Stimulated activated CD8-positive, alpha-beta memory T cell treated with anti-CD3 and anti-CD28 coated beads, Interleukin-2, amount 100 ng/mL, for 1 hour (primary cell): ENCODE data around the gene SPEF1.

ENCODE experiments used
- DNase-seq, 2 donors: peaks; one replicate each; pipeline ENCODE4 v3.0.0-alpha.2; 2020; ENCODE audit warnings: low read depth in 2 of 2

SPEF1 gene

DNA sequence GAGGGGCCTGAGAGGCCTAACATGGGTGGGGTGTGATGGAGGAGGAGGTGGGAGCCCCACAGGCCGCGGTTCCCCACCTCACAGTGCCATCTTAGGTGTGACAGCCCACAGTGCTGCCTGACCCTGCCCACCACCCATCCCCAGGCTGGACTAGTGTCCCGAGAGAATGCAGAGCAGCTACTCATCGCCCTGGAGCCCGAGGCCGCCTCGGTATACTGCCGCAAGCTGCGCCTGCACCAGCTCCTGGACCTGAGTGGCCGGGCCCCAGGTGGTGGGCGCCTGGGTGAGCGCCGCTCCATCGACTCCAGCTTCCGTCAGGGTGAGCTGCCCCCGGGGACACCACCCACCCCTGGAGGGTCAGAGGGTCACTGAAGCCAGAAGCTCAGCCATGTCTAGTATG, 33.2 kb downstream of the SPEF1 start:
- DNase-seq = no peak

DNA sequence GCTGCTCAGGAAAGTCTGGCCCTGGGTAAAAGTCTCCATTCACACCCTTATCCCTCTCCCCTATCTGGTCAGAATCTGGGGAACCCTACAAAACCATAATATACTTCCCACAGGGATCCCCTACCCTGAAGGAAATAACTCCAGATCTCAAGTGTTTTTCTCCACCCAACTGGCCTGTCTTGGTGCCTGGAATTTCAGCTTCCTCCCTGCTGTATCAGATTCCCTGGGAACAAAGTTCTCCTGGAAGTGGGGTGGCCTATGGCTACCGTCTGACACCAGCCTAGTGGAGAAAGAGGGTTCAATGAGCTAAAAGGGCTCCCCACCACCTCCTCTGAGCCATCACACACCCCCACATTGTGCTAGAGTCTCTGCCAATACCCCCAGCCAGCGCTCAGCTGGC, 33.8 kb downstream of the SPEF1 start:
- DNase-seq = no peak

DNA sequence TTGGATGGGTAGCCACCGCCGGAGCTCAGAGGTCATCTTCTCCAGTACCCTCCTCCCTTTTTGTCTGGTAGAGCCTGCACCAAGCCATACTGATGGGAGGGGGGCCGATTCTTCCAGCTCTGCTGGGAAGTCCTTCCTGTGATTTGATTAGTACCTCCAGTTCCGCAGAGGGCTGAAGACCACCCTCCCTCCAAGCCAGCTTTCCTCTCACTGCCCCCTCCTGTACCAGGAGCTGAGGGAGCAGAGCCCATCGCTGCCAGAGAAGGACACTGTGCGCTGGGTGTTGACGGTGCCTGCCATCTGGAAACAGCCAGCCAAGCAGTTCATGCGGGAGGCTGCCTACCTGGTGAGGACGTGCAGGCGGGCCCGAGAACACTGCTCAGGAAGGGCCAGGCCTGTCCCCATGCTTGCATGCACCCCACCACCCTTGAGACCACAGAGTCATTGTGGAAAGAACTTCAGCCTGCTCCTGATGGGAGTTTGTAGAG, 35.5 kb downstream of the SPEF1 start:
- no peak for DNase-seq

DNA sequence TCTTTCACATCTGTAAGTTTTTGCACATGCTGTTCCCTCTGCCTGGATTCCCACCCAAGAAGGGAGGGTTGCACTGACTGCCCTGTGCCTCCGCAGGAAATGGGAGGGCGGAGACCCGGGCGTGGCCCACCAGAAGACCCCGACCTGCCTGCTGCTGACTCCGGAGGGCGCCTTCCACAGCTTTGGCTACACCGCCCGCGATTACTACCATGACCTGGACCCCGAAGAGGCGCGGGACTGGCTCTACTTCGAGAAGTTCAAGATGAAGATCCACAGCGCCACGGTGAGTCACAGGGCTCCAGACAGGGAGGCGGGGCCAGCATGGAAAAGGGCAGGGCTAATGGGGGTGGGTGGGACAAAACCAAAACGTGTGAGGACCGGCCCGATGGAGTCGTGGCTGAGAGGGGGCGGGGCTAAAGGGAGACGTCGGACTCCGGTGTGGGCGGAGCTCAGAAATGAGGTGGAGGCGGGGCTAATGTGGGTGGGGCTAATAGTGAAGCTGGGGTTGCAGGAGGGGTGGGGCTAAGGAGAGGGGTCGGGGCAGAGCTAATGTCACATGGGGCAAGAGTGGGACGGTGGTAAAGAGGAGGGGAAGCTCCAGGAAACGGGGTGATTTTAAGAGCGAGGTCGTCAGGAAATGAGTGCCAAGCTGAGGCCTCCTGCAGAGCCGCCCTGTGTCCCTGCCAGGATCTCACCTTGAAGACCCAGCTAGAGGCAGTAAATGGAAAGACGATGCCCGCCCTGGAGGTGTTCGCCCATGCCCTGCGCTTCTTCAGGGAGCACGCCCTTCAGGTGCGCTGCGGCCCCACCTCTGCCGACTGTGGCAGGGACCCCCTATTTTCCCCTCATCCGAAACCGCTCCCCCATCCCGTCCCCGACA, 36.2 kb downstream of the SPEF1 start:
- peak in 1 of 2 donors; percentile 50 for DNase-seq

DNA sequence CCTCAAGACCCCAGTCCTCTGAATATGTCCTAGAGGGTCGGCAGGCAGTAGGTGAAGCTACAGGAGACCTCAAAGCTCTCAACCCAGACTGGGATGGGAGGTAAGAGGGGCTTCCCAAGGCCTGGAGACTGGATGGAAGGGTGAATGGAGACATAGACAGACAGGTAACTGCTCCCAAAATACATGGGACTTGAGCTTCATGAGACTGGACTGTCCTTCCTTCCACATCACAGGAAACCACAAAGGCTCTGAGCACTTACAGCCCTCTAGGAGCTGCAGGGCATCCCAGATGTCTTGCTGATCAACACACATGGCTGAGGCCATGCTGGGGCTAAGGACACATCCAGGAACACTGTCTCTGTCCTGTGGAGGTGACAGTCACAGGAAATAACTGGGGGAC, 37.2 kb downstream of the SPEF1 start:
- no peak for DNase-seq

DNA sequence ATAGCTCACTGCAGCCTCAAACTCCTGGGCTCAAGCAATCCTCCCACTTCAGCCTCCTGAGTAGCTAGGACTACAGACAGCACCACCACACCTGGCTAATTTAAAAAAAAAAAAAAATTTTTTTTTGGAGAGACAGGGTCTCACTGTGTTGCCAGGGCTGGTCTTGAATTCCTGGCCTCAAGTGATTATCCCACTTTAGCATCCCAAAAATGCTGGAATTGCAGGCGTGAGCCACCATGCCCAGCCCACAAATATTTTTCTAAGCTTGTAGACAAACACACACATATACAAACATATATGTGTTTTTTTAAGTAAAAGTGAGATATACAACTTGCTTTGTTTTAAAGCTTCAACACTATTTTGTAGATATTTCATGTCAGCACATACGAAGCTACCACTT, 38.0 kb downstream of the SPEF1 start:
- no peak for DNase-seq

DNA sequence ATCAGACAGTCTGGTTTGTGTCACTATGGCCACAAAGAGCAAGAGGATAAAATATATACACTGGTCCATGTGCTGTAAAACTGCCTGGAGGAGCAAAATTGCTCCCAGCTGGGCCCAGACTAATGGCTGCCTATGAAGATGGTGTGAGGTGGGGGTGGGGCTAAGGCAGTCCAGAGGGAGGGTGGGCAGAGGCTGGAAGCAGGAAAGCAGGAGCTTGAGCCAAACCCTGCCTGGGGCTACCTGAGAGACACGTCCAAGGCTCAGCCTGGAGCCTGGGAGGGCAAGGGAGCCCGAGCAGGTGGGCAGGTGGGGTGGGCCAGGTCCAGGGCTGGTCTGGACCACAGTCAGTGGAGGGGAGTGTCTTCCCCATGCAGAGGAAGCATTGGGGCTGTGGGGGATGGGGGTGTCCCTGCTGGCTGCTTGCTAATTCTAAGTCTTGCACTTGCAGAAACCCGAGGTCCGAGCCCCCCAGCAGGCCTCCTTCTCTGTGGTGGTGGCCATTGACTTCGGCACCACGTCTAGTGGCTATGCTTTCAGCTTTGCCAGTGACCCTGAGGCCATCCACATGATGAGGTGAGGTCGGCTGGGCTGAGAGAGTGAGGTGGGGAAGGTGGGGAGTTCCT, 39.3 kb downstream of the SPEF1 start:
- no peak for DNase-seq

DNA sequence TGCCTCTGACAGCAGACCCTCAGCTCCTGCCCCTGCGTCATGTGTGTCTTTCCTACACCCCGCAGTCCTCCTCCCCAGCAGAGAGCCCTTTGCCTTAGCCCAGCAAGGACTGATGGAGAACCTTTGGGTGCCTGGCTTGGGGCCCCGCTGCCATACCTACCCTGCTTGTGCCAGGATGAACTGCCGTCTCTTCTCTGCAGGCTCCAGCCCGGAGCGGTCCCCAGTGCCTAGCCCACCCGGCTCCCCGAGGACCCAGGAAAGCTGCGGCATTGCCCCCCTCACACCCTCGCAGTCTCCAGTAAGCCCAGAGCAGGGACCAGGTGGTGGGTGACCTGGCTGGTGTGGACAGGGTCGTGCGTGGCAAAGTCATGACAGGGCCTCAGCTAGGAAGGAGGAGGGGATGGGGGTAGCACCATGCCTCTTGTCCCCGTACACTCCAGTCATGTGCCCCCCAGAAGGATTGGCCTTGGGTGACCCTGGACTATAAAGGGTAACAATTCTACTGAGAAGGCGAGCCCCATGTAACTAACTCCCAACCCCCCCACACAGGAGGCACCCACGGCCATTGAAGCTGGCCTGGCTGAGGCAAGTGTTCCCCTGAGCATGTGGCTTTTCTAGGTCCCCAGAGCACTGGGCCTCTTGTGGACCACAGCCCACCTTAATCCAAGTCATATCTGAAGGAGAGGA, 40.5 kb downstream of the SPEF1 start:
- no peak for DNase-seq

DNA sequence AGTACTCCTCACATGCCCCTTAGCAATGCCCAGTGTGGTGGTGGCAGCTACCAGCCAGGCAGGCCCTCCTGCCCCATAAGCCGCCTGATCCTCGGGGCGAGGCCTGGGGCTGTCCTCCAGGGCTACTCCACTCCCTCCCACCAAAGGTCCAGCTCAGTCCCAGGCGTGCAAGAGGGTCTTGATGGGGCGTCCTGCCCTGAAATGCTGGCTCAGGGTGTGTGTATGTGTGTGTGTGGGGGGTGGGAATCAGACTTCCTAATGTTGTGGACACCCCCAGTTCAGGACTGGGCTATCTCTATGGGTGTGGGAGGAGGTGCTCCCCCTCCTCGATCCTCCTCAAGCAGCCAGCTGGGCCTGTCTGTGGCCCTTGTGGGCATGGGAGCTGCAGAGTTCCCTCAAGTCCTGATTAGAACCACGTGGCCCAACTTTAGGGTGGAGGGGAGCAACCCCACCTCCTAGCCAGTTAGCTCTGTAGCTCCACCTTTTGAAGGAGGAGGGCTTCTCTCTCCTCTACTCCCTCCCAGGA, 41.3 kb downstream of the SPEF1 start:
- no peak for DNase-seq

DNA sequence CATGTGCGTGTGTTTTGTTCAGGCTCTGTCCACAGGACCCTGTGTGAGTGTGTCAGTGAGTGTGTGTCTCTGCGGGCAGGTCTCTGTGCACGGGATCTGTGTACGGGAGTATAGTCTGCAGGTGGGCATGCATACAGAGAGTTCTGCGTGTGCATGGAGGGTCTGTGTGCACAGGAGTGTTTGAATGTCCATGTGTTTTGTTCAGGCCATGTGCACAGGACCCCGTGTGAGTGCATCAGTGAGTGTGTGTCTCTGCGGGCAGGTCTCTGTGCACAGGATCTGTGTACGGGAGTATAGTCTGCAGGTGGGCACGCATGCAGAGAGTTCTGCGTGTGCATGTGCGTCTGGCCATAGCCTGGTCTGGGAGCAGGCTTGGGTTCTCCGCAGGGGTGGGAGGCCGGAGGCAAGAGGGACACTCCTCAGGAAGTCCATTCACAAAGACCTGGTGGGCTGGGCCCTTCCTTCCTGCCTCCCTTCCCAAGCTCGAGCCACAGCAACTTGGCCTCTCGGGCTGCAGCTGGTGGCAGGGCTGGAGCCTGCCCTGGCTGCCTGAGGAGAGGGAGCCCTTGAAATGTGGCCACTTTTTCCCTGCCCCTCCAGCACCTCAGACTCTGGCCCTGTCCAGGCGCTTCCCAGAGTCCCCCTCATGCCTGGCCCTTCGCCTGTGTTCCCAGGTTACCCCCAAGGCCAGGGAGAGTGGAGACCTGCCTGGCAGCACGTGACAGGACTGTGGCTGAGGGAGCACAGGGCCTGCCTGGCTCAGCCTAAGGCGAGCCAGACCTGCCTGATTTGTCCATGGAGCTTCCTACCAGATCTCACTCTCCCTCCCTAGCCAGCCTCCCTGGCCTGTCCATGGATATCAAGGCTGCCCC, 42.0 kb downstream of the SPEF1 start:
- no peak for DNase-seq

DNA sequence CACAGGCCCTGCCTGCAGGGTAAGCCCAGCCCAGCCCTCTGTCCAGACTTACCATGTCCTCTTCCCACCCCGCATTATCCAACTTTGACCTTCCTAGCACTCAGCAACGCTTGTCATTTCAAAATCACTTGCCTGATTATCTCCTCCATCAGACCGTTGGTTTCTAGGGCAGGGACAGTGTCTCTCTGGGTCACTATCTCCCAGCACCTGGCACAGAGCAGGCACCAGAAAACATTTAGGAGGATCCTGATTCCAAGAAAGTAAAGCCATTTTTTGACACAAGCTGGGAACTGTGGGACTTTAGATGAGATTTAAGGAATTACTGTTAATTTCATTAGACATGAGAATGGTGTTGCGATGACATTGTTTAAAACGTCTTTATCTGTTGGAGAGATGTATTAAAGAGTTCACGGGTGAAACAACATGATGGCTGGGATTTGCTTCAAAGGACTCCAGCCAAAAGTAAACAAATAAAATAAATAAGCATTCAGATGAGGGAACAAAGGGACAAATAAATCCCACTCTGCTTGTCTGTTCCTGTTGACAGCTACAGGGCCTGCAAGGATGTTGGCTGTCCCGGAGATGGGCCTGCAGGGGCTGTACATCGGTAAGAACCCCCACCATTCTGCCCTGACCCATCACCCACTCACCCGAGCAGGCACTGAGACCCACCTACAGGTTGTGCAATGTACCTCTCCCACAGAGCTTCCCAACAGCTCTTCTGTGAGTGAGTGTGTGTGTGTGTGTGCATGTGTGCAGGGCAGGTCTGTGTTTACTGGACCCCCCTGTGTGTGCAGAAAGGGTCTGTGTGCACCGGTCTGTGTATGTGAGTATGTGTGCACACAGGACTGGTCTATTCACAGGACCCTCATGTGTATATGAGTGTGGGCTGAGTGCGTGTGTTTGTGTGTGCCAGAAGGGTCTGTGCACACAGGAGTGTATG, 42.9 kb downstream of the SPEF1 start:
- no peak for DNase-seq

DNA sequence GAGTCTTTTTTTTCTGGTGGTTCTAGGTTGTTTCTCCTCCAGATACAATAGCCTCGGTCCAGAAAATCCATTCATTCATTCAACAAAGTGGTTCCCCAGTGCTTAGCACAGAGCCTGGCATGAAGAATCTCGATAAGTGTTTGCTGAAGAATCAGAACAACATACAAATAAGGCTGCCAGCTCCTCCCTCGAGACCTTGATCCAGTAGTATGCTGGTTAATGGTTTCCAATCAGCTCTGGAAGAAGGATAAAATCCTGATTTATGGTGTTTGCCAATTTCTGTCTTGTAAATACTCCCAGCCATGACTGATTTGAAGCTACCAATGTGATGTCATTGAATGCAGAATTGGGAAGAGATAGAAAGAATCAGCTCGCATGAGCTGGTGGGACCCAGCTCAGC, 45.5 kb downstream of the SPEF1 start:
- no peak for DNase-seq

DNA sequence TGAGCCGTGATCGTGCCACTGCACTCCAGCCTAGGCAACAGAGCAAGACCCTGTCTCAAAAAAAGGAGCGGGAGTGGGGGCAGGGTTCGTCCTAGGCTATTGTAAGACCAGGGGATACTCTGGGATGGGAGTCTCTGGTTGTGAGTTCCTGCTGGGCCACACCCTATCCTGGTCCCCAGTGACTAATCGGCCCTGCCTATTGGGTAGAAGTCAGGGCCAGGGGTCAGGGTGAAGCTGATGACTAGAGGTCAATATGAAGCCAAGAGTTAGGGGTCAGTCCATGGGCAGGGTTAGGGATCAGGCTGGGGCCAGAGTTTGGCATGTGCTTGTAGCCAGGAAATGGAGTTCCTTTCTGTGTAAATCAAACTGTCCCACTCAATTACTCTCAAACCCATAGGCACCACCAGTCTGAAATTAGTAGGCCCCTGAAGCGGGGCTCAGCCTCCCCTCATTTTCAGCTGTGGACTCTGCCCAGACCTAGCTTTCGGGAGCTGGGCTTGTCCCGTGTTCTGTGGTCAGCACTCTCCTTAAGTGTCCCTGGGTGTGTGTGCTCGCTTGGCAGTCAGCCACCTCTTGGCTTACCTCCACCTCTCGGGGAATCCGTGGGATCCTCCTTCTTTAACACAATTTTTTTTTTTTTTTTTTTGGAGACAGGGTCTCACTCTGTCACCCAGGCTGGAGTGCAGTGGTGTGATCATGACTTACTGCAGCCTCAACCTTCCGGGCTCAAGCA, 47.0 kb downstream of the SPEF1 start:
- no peak for DNase-seq

DNA sequence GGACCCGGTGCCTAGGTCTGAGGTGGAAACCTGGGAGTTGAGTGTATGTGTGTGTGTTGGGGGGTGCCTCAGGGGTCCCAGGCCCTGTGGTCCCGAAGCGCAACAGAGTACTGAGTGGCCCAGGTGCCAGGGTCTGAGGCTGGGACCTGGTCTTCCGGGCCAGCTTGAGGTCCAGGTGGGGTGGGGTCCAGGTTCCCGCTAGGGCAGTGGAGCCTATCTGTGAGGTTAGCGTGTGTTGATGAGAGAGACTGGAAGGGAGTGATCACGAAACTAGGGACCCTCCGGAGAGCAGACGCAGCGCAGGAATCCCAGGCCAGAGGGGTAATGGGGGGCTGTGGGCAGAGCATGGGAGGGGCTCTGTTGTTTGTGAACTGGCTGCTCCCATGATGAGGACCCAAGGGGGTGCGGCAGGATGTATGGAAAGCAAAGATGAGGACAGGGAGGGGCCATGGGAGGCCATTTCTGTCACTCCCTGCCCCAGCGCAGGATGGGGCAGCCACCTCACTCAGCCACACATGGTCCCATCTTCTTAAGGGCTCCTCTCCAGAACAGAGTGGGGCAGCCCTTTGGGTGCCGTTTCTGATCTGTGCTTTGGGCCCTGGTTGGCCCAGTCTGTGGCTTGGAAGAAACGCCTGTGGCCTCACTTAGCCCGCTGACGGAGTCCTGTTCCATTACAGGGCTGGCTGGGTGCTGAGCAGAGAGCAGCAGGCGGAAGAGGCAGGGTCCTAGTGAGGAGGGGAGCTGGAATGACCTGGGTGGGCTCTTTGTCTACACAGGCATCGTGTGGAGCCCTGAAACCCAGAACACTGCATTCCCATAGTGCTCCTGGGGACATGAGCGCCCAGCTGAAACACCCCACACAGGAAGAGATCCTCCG, 47.9 kb downstream of the SPEF1 start:
- no peak for DNase-seq

DNA sequence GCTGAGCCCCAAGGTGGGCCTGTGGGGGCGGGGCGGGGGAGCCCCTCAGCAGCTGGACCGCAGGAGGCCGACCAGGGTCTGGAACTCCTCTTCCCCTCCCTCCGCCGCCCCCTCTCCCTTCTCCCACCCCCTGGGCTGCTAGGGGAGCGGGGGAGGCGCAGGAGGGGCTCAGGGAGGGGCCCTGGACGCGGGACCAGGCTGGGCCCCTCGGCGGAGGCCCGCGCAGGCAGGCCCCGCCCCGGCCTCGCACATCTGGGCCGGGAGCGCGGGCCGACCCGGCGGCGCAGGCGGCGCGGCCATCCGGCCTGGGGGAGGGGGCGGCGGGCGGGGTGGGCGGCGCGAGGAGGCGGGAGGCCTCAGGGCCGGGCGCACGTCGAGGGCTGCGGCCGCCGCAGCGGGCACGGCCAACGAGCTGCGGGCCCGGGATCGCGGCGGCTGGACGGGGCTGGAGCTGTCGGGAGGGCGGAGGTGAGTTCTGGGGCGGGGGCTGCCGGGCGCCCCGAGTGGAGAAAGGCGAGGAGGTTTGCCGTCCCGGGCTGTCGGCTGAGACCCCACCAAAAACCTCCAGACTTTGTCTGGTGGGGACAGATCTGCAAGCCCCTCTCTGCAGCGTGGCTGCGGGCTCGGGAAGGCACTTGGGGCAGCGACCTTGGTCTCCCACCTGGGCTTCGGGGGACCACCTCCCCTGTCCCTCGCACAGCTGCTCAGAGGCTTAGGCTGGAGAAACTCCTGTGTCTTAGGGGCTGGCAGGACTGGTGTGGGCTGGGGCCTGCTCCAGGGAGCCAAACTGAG, 48.7 kb downstream of the SPEF1 start, which contains the start of gene HSPA12B:
HSPA12B (plus strand) TSS at position 359 of the 792 bp plus-strand sequence. CDS start 5,990 bp downstream, outside the sequence.
- no peak for DNase-seq

DNA sequence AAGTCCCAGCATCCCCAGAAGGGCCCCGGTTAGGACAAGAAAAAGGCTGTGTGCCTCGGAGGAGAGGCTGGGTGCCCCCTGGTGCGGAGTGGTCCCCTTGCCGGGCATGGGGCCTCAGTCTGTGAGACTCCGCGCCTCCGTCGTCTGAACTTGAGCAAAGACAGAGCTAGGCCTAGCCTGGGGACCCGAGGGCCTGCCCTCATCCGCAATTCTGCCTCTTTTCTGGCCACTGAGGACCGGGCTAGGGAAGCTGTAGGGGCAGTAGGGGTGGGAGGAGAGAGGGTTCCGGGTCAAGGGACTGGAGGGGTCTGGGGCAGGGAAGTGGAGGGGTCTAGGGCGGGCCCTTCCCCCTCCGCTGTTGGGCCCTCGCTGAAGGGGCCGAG, 49.3 kb downstream of the SPEF1 start:
- no peak for DNase-seq

DNA sequence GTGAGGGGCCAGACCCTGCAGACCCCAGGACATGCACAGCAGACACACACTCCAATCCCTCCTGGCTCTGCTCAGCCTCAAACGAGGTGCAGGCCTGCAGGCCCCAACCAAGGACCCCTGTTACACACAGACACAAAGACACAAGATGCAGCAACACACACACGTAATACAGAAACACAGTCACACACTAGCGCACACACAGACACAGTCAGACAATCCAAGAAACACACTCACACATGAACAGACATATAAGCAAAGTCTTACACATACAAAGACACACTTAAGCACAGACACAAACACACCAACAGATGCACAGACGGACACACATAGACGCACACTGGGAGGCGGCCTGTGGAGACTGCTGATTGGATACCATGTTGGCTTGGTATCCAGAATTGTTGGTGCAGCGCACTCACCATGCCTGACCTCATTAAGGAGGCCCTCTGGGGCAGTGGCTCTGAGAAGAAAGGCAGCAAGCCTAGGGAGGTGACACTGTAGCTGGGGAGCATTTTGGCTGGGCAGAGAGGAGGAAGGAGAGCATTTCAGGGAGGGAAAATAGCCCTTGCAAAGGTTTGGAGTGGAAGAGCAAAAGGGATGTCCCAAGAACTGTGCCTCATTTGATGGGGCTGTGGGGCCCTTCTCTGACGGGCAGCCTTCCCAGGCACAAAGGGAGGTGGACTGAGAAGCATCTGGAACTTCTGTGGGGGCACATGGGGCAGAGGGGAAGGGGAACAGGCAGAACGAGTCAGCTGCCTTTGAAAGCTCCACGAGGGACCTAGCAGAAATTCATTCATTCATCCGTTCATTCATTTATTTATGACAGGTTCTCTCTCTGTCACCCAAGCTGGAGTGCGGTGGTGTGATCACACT, 50.2 kb downstream of the SPEF1 start:
- DNase-seq = no peak
